ENCODE results near the gene APAF1.
"Not testable (repeated sequence)": the region's sequence is repeated elsewhere in the genome, so short reads cannot be mapped to it uniquely, and the experiment has no call there.

The APAF1 gene

DNA sequence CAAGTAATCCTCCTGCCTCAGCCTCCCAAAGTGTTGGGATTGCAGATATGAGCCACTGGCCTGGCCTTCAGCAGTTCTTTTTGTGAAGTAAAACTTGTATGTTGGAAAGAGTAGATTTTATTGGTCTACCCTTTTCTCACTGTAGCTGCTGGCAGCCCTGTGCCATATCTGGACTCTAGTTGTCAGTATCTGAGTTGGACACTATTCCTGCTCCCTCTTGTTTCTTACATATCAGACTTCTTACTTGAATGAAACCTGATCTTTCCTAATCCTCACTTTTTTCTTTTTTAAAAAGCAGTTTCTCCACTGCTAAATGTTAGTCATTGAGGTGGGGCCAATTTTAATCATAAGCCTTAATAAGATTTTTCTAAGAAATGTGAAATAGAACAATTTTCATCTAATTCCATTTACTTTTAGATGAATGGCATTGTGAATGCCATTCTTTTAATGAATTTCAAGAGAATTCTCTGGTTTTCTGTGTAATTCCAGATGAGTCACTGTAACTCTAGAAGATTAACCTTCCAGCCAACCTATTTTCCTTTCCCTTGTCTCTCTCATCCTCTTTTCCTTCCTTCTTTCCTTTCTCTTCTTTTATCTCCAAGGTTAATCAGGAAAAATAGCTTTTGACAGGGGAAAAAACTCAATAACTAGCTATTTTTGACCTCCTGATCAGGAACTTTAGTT, 88.7 kb downstream of the APAF1 start:
- DNase-seq, result no peak

DNA sequence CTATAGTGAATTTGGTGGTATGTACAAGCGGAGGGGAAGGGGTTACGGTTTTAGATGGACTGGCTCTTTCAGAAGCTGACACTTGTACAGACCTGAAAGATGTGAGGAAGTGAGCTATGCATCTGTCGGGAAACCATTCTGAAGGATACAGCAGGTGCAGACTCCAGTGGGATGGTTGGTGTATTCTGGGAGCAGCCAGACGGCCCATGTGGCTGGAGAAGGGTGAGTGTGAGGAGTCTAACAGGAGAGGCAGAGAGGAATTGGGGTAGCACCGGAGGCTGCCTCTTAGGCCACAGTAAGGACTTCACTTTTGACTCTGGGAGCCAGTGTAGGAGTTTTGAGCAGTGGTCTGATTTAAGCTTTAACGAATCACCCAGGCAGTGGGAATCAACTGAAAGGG, 90.7 kb downstream of the APAF1 start:
- DNase-seq, result no peak

DNA sequence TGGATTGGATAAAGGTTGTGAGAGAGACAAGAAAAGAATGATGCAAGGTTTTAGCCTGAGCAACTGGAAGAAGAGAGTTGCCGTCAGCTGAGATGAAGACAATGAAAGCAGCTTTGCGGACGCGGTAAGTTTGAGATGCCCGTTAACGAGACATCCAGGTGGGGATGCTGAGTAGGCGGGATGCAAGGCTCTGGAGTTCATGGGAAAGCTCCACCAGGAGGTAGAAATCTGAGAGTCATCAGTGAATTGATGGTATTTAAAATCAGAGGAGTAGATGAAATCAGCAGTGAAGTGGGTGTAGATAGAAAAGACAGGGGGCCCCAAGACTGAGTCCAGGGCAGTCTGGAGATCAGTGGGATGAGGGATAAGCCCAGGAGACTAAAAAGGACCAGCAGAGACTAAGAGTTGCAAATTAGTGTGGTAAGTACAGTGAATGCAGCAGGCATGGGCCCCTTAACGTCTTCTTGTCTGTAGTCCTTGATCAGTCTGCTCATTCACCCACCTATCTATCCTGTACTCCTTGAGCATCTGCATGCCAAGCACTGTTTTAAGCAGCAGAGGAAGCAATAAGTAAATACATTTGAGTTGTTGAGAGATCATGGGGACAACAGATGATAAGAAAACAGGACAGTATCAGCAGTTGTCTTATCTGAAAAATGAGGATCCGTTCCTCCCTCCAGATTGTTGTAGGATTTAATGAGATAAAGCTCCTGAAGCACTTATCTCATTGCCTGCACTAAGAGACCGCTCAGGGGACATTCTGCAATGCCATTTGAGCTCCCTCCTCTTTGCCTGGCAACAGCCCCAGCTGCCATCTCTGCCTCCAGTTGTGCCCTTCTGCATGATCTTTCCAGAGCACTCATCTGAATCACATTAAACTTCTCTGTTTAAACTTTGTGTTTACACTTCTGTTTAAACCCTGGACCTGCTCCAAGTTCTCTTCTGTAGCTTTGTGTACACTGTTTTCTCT, 91.5 kb downstream of the APAF1 start:
- no peak for DNase-seq

GRCh38 chr12:98737322-98737712, 92.2 kb downstream of the APAF1 start:
- no peak for DNase-seq

DNA sequence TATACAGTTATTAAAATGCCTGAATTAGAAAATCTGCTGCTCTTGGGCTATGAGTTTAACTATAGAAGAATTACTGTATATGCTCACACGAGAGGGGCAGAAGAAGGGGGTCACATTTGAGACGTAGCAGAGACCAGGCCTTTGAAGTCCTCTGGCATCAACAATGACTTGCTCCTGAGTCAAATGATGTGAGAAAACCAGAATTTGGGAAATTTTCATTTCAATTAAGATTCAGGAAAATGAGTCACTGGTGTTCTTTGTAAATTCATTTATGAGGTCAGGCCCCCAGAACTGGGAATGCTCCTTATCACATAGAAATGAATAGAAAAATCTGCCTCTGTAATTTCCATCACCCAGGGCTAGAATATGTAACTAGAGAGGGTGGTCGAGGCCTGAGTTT, 92.9 kb downstream of the APAF1 start:
- no peak for DNase-seq

DNA sequence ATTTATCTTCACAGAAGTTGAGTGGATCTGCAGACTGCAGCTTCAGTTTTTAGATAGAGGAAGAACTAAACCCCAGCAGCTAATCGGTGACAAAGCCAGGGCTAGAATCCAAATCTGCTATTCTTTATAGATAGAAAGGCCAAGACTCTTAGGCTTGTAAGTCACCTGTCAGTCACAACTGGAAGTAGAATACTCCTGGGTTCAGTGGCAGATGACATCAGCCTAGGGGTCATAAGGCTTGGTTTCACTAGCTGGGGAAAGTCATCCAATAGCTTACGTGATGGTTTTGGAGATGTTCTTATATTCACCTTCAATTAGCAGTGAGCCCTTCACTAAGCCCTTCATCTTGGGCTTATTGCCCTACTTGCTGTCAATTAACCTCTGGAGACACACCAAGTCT, 93.4 kb downstream of the APAF1 start:
- DNase-seq, result no peak

DNA sequence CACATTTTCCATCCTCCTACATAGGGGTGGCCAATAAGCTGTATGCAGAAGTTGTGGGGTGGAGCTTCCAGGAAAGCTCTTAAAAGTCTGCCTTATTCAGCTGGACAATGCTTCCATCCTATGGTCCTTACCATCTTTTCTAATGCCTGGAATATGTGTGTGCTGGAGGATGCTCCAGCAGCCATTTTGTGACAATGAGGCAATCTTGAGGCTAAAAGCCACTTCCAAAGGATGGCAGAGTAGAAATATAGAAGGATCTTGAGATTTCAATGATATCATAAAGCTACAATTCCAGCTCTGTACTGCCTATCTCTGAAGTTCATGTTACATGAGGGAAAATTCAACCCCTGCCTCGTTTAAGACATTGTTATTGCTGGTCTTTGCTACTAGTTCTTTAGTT, 95.7 kb downstream of the APAF1 start:
- no peak for DNase-seq

- no peak for DNase-seq
Observed at GRCh38 chr12:98741196-98741555, 96.1 kb downstream of the APAF1 start.

GRCh38 chr12:98741556-98742265, 96.6 kb downstream of the APAF1 start:
- DNase-seq, result no peak

DNA sequence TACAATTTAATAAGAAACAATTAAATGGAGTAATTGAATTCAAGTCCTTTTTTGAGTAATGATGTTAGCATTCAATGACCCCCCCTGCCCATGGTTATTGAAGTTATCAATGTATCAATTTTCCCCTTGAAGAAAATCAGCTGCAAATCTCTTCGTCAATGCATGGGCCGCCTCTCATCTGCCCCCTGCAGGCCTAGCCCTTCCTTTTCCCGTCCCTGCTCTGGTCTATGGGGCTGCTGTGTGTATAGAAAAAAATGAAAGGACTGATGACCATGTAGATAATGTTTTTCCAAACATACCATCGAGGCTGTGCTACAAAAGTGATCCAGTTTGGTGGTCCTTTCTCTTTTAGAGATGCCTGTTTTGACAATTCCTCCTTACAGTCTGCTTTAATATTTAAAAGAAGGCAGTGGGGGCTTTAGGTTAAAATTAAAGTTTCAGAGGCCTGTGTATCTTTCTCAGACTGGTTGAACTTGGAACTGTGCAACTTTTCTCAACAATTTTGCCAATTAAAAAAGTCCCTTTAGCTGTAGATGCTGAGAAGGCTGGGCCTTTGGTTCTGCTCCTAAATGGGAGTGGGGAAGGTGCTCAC, 98.4 kb downstream of the APAF1 start:
- peak in 1 of 2 donors; percentile 11 for DNase-seq

- DNase-seq, result no peak
Observed at GRCh38 chr12:98744680-98745079, 99.6 kb downstream of the APAF1 start.

DNA sequence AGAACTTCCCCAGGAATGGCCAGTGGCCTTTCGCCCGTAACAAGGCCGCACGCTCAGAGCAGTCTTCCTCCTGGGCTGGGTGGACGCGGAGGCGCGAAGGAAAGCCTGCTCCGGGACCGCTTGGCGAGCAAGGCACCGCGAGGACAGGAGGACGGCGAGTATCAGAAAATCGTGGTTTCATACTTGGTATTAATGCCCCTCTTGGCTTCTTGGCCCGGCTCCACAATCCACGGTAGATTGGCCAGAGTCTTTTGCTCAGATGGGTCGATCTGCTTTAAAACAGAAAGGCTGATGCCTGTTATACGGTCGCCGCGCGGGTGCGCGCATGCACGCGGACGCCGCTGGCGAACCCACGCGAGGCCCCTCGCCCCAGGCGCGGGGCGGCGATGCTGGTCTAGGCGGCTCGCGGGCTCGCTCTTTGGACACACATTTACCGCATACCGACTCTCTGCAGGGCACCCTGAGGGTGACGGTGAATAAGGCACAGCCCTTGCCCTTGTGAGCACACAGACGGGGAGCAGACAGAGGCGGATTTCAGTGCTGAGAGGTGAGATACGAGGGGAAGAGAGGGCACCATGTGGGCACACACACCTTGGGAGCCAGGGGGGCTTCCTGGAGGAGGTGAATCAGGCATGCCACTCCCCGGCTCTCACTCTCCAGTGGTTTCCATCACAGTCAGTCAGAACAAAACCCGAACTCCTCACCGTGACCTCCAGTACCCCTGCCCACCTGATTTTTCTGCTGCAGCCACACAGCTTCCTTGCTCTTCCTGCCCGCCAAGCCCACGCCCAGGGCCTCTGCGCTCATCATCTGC, 100.7 kb downstream of the APAF1 start:
- DNase-seq, result no peak

GRCh38 chr12:98748463-98748862, 103.4 kb downstream of the APAF1 start:
- DNase-seq, result no peak

DNA sequence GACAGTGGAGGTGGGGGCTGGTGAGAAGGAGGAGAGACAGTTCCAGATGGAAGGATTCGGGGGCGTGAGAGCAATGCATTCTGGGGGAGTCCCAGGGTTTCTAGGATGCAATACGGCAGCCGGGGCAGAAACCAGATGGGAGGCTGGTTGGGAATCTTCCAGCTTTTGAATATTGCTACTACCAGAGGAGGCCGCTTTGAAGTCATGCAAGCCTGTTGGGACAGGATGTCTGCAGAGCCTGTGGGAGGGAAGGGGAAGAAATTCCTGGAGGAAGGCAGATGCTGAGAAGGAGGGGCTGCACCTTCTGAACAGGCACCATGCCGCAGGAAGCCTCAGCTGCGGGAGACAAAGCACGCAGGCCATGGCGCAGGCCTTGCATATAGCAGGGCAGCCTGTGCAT, 105.4 kb downstream of the APAF1 start:
- no peak for DNase-seq

GRCh38 chr12:98751580-98752115, 106.6 kb downstream of the APAF1 start:
- DNase-seq, result no peak

DNA sequence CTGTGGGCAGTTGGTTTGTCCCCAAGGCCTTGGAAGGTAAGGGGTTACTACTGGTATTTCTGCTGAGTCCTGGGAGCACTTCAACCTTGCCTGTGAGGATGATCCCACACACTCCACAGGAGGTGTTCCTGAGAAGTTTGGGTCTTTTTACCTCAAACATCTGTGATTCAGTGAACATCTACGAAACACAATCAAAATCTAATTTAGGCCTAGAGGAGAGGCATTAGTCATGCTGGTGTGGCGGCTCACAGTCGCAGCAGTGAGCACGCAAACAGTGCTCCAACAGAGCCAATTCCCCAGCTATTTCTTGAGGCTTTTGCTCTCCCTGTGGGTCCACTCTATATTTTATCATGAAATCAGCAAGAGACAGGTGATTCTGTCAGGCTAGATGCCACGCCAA, 107.6 kb downstream of the APAF1 start:
- no peak for DNase-seq

- no peak for DNase-seq
Observed at GRCh38 chr12:98754095-98754494, 109.0 kb downstream of the APAF1 start.

DNA sequence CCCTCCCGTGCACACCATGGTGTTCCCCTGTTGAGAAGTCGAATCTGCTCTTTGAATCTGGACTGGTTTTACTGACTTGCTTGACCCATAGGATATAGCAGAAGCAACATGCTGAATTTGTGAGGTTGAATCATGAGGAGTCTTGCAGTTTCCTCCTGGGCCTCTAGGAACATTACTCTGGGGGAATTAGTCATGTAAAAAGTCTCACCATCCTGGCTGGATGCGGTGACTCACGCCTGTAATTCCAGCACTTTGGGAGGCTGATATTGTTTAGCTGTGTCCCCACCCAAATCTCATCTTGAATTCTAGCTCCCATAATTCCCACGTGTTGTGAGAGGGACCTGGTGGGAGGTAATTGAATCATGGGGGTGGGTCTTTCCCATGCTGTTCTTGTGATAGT, 110.8 kb downstream of the APAF1 start:
- not testable (repeated sequence) for DNase-seq

DNA sequence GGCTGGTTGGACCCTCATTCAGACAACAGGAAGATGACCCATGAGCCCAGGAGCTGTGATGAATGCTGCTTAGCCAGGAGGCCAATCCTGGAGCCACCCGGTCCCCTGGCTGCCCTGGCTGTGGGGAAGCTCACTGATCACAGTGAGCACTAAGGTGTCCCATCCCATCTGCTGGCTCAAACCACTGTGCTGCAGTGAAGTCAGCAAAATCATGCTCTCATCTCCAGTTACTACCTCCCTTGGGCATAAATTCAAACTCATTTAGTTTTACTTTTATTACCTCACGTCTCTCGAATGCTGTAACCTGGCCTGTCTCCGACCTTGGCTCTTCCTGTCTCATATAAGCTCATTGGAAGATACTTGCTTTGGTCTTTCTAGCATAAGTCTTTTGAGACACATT, 112.4 kb downstream of the APAF1 start:
- no peak for DNase-seq

- DNase-seq, result no peak
Observed at GRCh38 chr12:98758331-98758730, 113.2 kb downstream of the APAF1 start.

- no peak for DNase-seq
Observed at GRCh38 chr12:98763656-98764055, 118.6 kb downstream of the APAF1 start.

- DNase-seq, result no peak
Observed at GRCh38 chr12:98767248-98767647, 122.2 kb downstream of the APAF1 start.
